ENCODE results near the gene FBXL14.

The FBXL14 gene

GRCh38 chr12:1592444-1593173 is 1.8 kb downstream of the FBXL14 start:
- DNase-seq = peak; percentile 65

- DNase-seq = no peak
Measured at GRCh38 chr12:1591543-1591942, 2.8 kb downstream of the FBXL14 start.

GRCh38 chr12:1591034-1591433 is 3.3 kb downstream of the FBXL14 start:
- DNase-seq = no peak

- no peak for DNase-seq
Measured at GRCh38 chr12:1590221-1590979, 4.0 kb downstream of the FBXL14 start.

GRCh38 chr12:1588575-1588947 is 5.8 kb downstream of the FBXL14 start:
- DNase-seq = no peak

- no peak for DNase-seq
Measured at GRCh38 chr12:1587927-1588574, 6.3 kb downstream of the FBXL14 start.

GRCh38 chr12:1584326-1584725 is 10.1 kb downstream of the FBXL14 start:
- DNase-seq = no peak

- DNase-seq = peak; percentile 52
Measured at GRCh38 chr12:1583421-1584078, 10.8 kb downstream of the FBXL14 start.

GRCh38 chr12:1582709-1583050 is 11.7 kb downstream of the FBXL14 start:
- no peak for DNase-seq

- no peak for DNase-seq
Measured at GRCh38 chr12:1581973-1582708, 12.2 kb downstream of the FBXL14 start.

- DNase-seq = no peak
Measured at GRCh38 chr12:1580526-1580925, 13.9 kb downstream of the FBXL14 start.

- DNase-seq = no peak
Measured at GRCh38 chr12:1579651-1580435, 14.5 kb downstream of the FBXL14 start.

GRCh38 chr12:1576410-1577241 is 17.8 kb downstream of the FBXL14 start:
- peak; percentile 53 for DNase-seq

- no peak for DNase-seq
Measured at GRCh38 chr12:1575408-1576401, 18.7 kb downstream of the FBXL14 start.

- DNase-seq = no peak
Measured at GRCh38 chr12:1574865-1575259, 19.5 kb downstream of the FBXL14 start.

- DNase-seq = no peak
Measured at GRCh38 chr12:1573960-1574864, 20.2 kb downstream of the FBXL14 start.

- no peak for DNase-seq
Measured at GRCh38 chr12:1572731-1573130, 21.6 kb downstream of the FBXL14 start.

- DNase-seq = no peak
Measured at GRCh38 chr12:1567852-1568251, 26.5 kb downstream of the FBXL14 start.
